ENCODE measurements around the gene RPS6KA2.

GRCh38 chr6:166487148-166487547 is 139.9 kb downstream of the RPS6KA2 start:
- TF ChIP-seq EZH2 (IDR thresholded peaks at IDR 0.05; ENCODE audit: borderline replicate concordance, low read depth, low read length, severe bottlenecking), result no peak
- TF ChIP-seq FOS (IDR thresholded peaks at IDR 0.05; ENCODE audit: borderline replicate concordance, insufficient read depth, low read length), result no peak

Measured in endothelial cell of umbilical vein (primary cell).